Thyroid gland (tissue), 4 donors: ENCODE measurements around the gene SNAPC1.

Experiments
- CTCF ChIP-seq, 6 experiments: fragments of 200-600 bp in 3 of 6; fragments of 450-650 bp in 3 of 6; sonication (generic) in 3 of 6; IDR thresholded peaks; one replicate each; pipeline ENCODE4 v1.5.1; 2016 to 2019; ENCODE audit warnings: antibody characterized with exemption in 6 of 6, mild to moderate bottlenecking in 2 of 6, inconsistent platforms in 1 of 6, moderate library complexity in 1 of 6
- POLR2A ChIP-seq, 2 donors: fragments of 450-650 bp; IDR thresholded peaks; one replicate each; pipeline ENCODE4 v1.6.1; 2017; ENCODE audit warnings: antibody characterized with exemption in 2 of 2, mild to moderate bottlenecking in 2 of 2, moderate library complexity in 1 of 2

- TF ChIP-seq POLR2A (IDR thresholded peaks at IDR 0.05) = no peak
- TF ChIP-seq CTCF (IDR thresholded peaks at IDR 0.05) = no peak
Observed at GRCh38 chr14:61716956-61717355, 45.3 kb upstream of the SNAPC1 start.
